Stomach (tissue), 4 donors: Measurements from ENCODE around the gene WDR77.

Source experiments
- POLR2A ChIP-seq, 4 donors: fragments of 450-650 bp; IDR thresholded peaks; one replicate each; pipeline ENCODE4 v1.6.1; 2016; ENCODE audit warnings: antibody characterized with exemption in 4 of 4, control low read depth in 2 of 4, mild to moderate bottlenecking in 1 of 4, moderate library complexity in 1 of 4
- POLR2AphosphoS5 ChIP-seq, 3 donors: sonication (generic); formaldehyde crosslinking; IDR thresholded peaks; one replicate each; pipeline ENCODE4 v1.6.1; 2016; ENCODE audit warnings: antibody characterized with exemption in 3 of 3
- TF ChIP-seq, protein P1 (sequence below), 7 experiments: fragments of 450-650 bp in 4 of 7; fragments of 200-600 bp in 3 of 7; sonication (generic) in 3 of 7; IDR thresholded peaks; one replicate each; pipeline ENCODE4 v1.5.1; 2016 to 2019; ENCODE audit warnings: antibody characterized with exemption in 7 of 7, control low read depth in 2 of 7, mild to moderate bottlenecking in 1 of 7

DNA sequence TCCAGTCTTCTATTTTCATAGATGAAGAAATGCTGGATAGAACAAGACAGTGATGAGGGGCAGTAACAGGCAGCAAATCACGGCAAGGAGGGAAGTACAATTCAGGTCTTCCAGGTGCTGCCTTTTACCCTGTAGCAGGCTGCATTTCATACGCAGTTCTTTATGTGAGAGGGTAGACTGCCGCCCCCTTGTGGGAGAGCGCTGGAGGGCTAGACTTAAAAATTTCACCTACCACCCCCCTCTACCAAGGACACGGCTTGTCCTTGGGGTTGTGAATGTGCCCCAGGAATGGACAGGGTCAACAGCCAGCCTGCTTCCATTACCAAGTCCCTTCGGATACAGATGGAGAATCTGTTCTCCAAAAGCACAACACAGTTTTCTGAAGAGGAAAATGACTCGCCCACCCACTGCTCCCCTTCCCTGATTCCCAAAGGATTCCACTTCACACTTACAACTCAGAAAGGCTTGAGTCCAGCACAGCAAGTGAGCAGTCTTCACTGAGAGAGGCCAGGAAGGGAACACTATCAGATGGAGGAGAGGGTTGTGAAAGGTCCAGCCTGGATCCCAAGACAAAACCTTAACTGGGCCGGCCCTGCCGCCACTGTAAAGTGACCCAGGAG is 7.4 kb downstream of the WDR77 start:
- TF ChIP-seq, protein P1, sequence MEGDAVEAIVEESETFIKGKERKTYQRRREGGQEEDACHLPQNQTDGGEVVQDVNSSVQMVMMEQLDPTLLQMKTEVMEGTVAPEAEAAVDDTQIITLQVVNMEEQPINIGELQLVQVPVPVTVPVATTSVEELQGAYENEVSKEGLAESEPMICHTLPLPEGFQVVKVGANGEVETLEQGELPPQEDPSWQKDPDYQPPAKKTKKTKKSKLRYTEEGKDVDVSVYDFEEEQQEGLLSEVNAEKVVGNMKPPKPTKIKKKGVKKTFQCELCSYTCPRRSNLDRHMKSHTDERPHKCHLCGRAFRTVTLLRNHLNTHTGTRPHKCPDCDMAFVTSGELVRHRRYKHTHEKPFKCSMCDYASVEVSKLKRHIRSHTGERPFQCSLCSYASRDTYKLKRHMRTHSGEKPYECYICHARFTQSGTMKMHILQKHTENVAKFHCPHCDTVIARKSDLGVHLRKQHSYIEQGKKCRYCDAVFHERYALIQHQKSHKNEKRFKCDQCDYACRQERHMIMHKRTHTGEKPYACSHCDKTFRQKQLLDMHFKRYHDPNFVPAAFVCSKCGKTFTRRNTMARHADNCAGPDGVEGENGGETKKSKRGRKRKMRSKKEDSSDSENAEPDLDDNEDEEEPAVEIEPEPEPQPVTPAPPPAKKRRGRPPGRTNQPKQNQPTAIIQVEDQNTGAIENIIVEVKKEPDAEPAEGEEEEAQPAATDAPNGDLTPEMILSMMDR (IDR thresholded peaks at IDR 0.05): peak in 4 of 7 experiments; percentile 13 to 39 (median 21)
- TF ChIP-seq POLR2AphosphoS5 (IDR thresholded peaks at IDR 0.05) (no peak), POLR2A (IDR thresholded peaks at IDR 0.05) (no peak)
